ENCODE results near the gene FOXO6. TPM values are rescaled to one million over a fixed set of nuclear protein-coding genes. Genes with fewer than 3 reads are reported as not detected.

FOXO6 gene
- total and polyA plus RNA-seq, 9 of the 15 experiments (the other 6 are each of a cell fraction or from before 2014, with no cell fraction given), result 0.04 to 0.31 (median 0.12) TPM; not detected in 5

DNA sequence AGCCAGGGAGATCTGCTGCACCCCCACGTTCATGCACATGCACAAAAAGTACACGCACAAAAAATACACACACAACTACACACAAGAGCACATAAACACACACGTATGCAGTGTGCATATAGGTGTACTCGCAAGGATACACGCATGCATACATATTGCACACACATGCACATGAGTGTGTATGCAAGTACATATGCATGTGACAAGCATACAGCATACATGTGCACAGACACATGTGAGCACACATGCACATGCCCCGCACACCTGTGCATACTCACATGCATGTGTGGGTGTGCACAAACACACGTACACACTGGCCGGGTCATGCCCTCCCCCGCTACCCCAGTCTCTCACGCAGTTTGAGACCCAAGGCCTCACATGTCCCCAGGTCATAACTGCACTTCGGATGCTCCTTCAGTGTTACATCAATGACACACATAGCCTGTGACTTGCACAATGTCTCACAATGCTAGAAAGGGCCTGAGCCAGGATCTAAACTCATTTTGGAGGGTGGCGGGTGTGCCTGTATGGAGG is 52.6 kb downstream of the FOXO6 start (continued):
- TF ChIP-seq FOXM1 (IDR thresholded peaks at IDR 0.05; ENCODE audit: low read depth), result no peak
- no peak for TF ChIP-seq FOXM1 (CRISPR knock-in tag; IDR thresholded peaks at IDR 0.05; ENCODE audit: low read depth)
- TF ChIP-seq DMBX1 (CRISPR knock-in tag; IDR thresholded peaks at IDR 0.05; ENCODE audit: borderline replicate concordance), result no peak

DNA sequence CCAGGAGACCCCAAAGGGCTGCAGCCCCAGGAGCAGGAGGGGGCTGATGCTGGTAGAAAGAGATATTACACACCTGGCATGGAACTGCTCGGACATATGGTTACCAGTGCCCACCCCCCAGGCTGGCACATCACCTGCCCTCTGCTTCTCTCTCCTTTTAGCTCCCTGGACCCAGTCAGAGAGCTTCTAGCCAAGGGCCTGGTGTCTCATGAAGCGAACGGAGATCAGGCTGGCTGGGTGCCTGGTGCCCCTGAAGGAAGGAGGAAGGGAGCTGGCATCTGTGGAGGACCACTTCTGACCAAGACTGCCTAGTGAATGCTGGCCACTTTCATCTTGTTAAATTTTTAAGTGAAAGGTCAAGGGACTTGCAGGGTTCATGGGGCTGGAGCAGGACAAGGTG is 53.1 kb downstream of the FOXO6 start:
- no peak overlapping the region for H3K4me2 ChIP-seq (ENCODE audit: insufficient read depth, low read length)
- BruUV-seq (replicated peaks), result no TSS peak
- H2AFZ ChIP-seq (ENCODE audit: low read depth, low read length), result no peak overlapping the region
- H3K9ac ChIP-seq (ENCODE audit: insufficient read depth in 1 of 2, low read depth in 2 of 2, low read length in 2 of 2), result no peak overlapping the region
- no peak for ATAC-seq
- in situ Hi-C loops (cut with MboI), result loop anchor here (5.0 kb wide), 1 partner anchor 87 kb away; no protein-coding TSS in a partner anchor
- CTCF ChIA-PET (ENCODE audit: low intra/inter-chr PET ratio), result interaction anchor here (0.7 kb wide), 1 partner anchor 53 kb away, joined by 3 read pairs; the partner anchor contains the start of gene FOXO6
- H3K9me3 ChIP-seq (replicated peaks; ENCODE audit: control insufficient read depth, insufficient read depth, low read depth, low read length), result no peaks in the 10 kb centered on the region
- no peaks in the 10 kb centered on the region for H3K36me3 ChIP-seq (ENCODE audit: control insufficient read depth, insufficient read depth, low read length)
- POLR2A ChIA-PET, result no interaction called here
- no peak for FAIRE-seq
- TF ChIP-seq ZNF121 (CRISPR knock-in tag; conservative IDR thresholded peaks at IDR 0.05) (no peak), SRSF1 (IDR thresholded peaks at IDR 0.05; ENCODE audit: low read depth, low read length) (no peak), GTF2E2 (tag; IDR thresholded peaks at IDR 0.05) (no peak)
- TF ChIP-seq, protein P1, sequence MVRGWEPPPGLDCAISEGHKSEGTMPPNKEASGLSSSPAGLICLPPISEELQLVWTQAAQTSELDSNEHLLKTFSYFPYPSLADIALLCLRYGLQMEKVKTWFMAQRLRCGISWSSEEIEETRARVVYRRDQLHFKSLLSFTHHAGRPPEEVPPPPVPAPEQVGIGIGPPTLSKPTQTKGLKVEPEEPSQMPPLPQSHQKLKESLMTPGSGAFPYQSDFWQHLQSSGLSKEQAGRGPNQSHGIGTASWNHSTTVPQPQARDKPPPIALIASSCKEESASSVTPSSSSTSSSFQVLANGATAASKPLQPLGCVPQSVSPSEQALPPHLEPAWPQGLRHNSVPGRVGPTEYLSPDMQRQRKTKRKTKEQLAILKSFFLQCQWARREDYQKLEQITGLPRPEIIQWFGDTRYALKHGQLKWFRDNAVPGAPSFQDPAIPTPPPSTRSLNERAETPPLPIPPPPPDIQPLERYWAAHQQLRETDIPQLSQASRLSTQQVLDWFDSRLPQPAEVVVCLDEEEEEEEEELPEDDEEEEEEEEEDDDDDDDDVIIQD (CRISPR knock-in tag; IDR thresholded peaks at IDR 0.05), result no peak
- TF ChIP-seq, protein P2, sequence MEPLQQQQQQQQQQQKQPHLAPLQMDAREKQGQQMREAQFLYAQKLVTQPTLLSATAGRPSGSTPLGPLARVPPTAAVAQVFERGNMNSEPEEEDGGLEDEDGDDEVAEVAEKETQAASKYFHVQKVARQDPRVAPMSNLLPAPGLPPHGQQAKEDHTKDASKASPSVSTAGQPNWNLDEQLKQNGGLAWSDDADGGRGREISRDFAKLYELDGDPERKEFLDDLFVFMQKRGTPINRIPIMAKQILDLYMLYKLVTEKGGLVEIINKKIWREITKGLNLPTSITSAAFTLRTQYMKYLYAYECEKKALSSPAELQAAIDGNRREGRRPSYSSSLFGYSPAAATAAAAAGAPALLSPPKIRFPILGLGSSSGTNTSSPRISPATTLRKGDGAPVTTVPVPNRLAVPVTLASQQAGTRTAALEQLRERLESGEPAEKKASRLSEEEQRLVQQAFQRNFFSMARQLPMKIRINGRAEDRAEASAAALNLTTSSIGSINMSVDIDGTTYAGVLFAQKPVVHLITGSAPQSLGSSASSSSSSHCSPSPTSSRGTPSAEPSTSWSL (CRISPR knock-in tag; IDR thresholded peaks at IDR 0.05; ENCODE audit: borderline replicate concordance), result no peak
- TF ChIP-seq, protein P3, sequence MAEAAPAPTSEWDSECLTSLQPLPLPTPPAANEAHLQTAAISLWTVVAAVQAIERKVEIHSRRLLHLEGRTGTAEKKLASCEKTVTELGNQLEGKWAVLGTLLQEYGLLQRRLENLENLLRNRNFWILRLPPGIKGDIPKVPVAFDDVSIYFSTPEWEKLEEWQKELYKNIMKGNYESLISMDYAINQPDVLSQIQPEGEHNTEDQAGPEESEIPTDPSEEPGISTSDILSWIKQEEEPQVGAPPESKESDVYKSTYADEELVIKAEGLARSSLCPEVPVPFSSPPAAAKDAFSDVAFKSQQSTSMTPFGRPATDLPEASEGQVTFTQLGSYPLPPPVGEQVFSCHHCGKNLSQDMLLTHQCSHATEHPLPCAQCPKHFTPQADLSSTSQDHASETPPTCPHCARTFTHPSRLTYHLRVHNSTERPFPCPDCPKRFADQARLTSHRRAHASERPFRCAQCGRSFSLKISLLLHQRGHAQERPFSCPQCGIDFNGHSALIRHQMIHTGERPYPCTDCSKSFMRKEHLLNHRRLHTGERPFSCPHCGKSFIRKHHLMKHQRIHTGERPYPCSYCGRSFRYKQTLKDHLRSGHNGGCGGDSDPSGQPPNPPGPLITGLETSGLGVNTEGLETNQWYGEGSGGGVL (CRISPR knock-in tag; IDR thresholded peaks at IDR 0.05), result no peak
- no peak overlapping the region for H3K27ac ChIP-seq (ENCODE audit: extremely low read depth, low read depth, low read length)
- 0% methylated on average over 3 of the region's 3 CpGs for WGBS (ENCODE audit: insufficient coverage, low coverage, missing lambda C conversion rate)
- 0 out of 2 replicates have a peak, but pooled peaks cover 5% of the 10 kb centered on the region for H4K20me1 ChIP-seq (replicated peaks; ENCODE audit: control insufficient read depth, insufficient read depth, low read length)
- no peaks in the 10 kb centered on the region for H3K79me2 ChIP-seq (ENCODE audit: control insufficient read depth, insufficient read depth, low read length)
- peaks cover 6 to 9% of the 10 kb centered on the region in 2 experiments; a peak in 4 of 5 replicates for H3K27me3 ChIP-seq (ENCODE audit: control insufficient read depth in 2 of 2, insufficient read depth in 2 of 2, low read length in 2 of 2)
- H3K9me1 ChIP-seq (ENCODE audit: control insufficient read depth, insufficient read depth, low read length), result no peaks in the 10 kb centered on the region
- H3K4me3 ChIP-seq, result no peak overlapping the region
- intact Hi-C loops (cut with micrococcal nuclease), result no loop called here
- DNase-seq (ENCODE audit: extremely low read depth in 1 of 4, low spot score in 3 of 4), result no peak
- peaks cover 0 to 2% of the 10 kb centered on the region in 2 experiments; a peak in 1 of 5 replicates for H3K4me1 ChIP-seq (replicated peaks in 1 of 2; ENCODE audit: control insufficient read depth in 2 of 2, insufficient read depth in 2 of 2, low read length in 2 of 2)

Data from K562 (cell line).